Spleen (tissue), 13 donors: ENCODE measurements around the gene TOPBP1. TPM values are rescaled to one million over a fixed set of nuclear protein-coding genes. Genes with fewer than 3 reads are reported as not detected.
A peak's percentile ranks its signal among the peaks of the same experiment; 100 is the strongest.

ENCODE experiments used
- DNase-seq: peaks from one replicate; pipeline ENCODE4 v3.0.0-alpha.2; 2020
- H3K27ac ChIP-seq, 8 donors: fragments of 200-600 bp; sonication (generic) in 7 of 8; 1 replicate in 4 of 8; 2 replicates in 4 of 8; pipeline versions ENCODE4 v1.5.0 to v1.8.0; 2016 to 2021; ENCODE audit warnings: inconsistent platforms in 4 of 8, mild to moderate bottlenecking in 4 of 8, moderate library complexity in 1 of 8
- H3K27me3 ChIP-seq, 7 donors: fragments of 200-600 bp; sonication (generic) in 6 of 7; replicated peaks in 1 of 7; 1 replicate in 4 of 7; 2 replicates in 3 of 7; pipeline versions ENCODE4 v1.5.0 to v1.8.0; 2016 to 2021; ENCODE audit warnings: inconsistent platforms in 3 of 7, mild to moderate bottlenecking in 1 of 7
- H3K36me3 ChIP-seq, 6 donors: fragments of 200-600 bp; sonication (generic) in 5 of 6; 1 replicate in 4 of 6; 2 replicates in 2 of 6; pipeline versions ENCODE4 v1.5.0 to v1.8.0; 2016 to 2021; ENCODE audit warnings: inconsistent platforms in 2 of 6
- H3K4me1 ChIP-seq, 6 donors: fragments of 200-600 bp; sonication (generic) in 5 of 6; 1 replicate in 3 of 6; 2 replicates in 3 of 6; pipeline versions ENCODE4 v1.5.0 to v1.8.0; 2016 to 2021; ENCODE audit warnings: inconsistent platforms in 3 of 6
- H3K4me3 ChIP-seq, 8 donors: fragments of 200-600 bp; sonication (generic) in 7 of 8; 1 replicate in 4 of 8; 2 replicates in 4 of 8; pipeline versions ENCODE4 v1.5.0 to v1.8.0; 2016 to 2021; ENCODE audit warnings: inconsistent platforms in 4 of 8, mild to moderate bottlenecking in 4 of 8, moderate library complexity in 2 of 8
- H3K9me3 ChIP-seq, 8 donors: fragments of 200-600 bp; sonication (generic) in 7 of 8; 1 replicate in 4 of 8; 2 replicates in 4 of 8; pipeline versions ENCODE4 v1.5.0 to v1.8.0; 2016 to 2021; ENCODE audit warnings: inconsistent platforms in 4 of 8
- POLR2A ChIP-seq, 3 donors: fragments of 450-650 bp; IDR thresholded peaks; one replicate each; pipeline ENCODE4 v1.5.1; 2017; ENCODE audit warnings: antibody characterized with exemption in 3 of 3, mild to moderate bottlenecking in 1 of 3
- POLR2AphosphoS5 ChIP-seq, 3 donors: sonication (generic); formaldehyde crosslinking; IDR thresholded peaks; one replicate each; pipeline ENCODE4 v1.5.1; 2017; ENCODE audit warnings: antibody characterized with exemption in 3 of 3
- WGBS, 5 donors: extraction: QIAGEN DNeasy Blood & Tissue Kit in 3 of 5; methylation state at CpG; one replicate each; pipeline versions ENCODE4 v1.1.5 to v1.1.7; 2013 to 2018; 5-methylcytosine and 5-hydroxymethylcytosine counted together
- intact Hi-C: fragments of 100-400 bp; cut with DNase I; formaldehyde crosslinking; loops from one replicate; pipeline ENCODE4 v1.15.0; 2023; ENCODE audit warnings: low total_unique reads
- long read RNA-seq, 2 donors: transcript quantifications; one replicate each; lab custom pipeline, GENCODE V29; 2026
- polyA plus RNA-seq, 3 donors: library from polyadenylated mRNA; stranded (reverse); fragments of 200-250 nt; gene quantifications; one replicate each; pipeline ENCODE4 v1.2.1, GENCODE V29; 2013
- total RNA-seq, 7 donors: library from RNA; depleted of rRNA in 3 of 7; stranded (reverse); fragments of >200 nt in 3 of 7; fragmentation: NEBNext Ultra II Directional in 4 of 7; extraction: Animal tissue kit (Norgen Biotek cat#: 25700) in 4 of 7; gene quantifications; one replicate each; pipeline versions ENCODE4 v1.1.0 to v1.2.1, GENCODE V29; 2016 to 2021
- TF ChIP-seq, protein P1 (sequence below), 11 experiments: fragments of 200-600 bp in 7 of 11; fragments of 450-650 bp in 4 of 11; sonication (generic) in 4 of 11; IDR thresholded peaks in 8 of 11; conservative IDR thresholded peaks in 3 of 11; 1 replicate in 7 of 11; 2 replicates in 4 of 11; pipeline versions ENCODE4 v1.4.0 to v1.8.0; 2016 to 2021; ENCODE audit warnings: antibody characterized with exemption in 11 of 11, inconsistent platforms in 4 of 11, mild to moderate bottlenecking in 1 of 11
- donor health status: healthy with polysubstance abuse.
- donor health status: DM: no; HTN: no; CAD: no; lungs with moderate emphysema.
- donor health status: DM: no; HTN: no; CAD: no.
- donor health status: Bipolar disorder and iron deficiency.
- donor health status: healthy.
- donor health status: DM: no; HTN: no; CAD: no.
- donor health status: DM: yes; HTN: yes; CAD: no.

The TOPBP1 gene
- total RNA-seq (10 to 100 TPM; 28.1 to 61.9 (median 37.6) TPM), polyA plus RNA-seq (10 to 100 TPM; 11.0 to 12.4 (median 11.2) TPM)
- long read RNA-seq, donor 1, partial matches to known transcripts = 7 of 7 reads
- long read RNA-seq, donor 1, other reads (novel, unspliced or antisense) = 0 of 7 reads
- long read RNA-seq, donor 2, full-length matches to known transcripts = 1 of 1 reads
- long read RNA-seq, donor 2, partial matches to known transcripts = 0 of 1 reads
- long read RNA-seq, donor 2, other reads (novel, unspliced or antisense) = 0 of 1 reads

DNA sequence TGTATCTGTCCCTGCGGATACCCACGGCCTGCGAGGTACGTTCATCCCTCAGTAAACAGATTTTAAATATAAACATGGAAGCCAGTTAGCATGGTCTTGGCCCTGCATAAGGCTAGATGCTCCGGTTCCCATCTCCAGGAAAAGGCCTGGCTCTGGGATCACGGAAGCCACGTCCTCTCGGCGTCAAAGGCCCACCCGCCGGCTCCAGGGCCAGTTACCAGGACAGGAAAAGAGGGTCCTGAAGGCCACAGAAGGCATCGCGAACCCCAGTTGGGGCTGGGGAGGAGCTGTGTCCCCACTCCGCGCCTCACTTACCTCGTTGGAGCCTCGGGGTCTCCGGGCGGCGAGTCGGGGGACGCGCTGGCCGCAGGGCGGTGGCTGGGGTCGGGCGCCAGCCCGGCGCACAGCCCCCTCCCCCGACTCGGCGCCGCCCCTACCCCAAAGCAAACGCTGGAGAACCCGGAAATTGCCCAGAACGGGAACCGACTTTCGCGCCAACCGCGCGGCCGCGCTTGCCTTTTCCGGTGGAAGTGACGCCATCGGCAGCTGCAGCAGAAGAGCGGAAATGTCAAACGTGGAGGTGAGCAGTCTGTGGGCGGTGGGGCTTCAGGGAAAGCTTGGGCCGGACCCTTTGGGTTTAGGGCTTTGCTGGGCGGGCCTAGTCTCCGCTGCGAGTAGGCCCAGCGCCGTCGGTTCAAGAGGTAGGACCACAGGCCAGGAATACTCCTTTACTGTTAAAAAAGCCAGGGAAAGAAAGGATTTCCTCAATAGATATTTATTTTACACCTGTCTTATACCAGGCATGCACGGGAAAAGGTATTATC, at the start of gene TOPBP1:
TSS of gene TOPBP1 (minus strand) at position 488 of the 824 bp plus-strand sequence. CDS start 814 bp downstream, outside the sequence.
- peaks cover 19 to 55% (median 36%) of the 10 kb centered on the region in 6 donors for H3K4me1 ChIP-seq
- no peaks in the 10 kb centered on the region for H3K9me3 ChIP-seq
- intact Hi-C loops = loop anchor here (10.0 kb wide), 1 partner anchor 143 kb away; the partner anchor contains the start of gene SRPRB
- no peaks in the 10 kb centered on the region for H3K27me3 ChIP-seq
- 0 to 1% (median 0%) methylated on average over 19 to 58 of the region's 58 CpGs for WGBS, 5 donors
- H3K27ac ChIP-seq = peak within 1 kb of the TSS; percentile 63 to 93 (median 86)
- DNase-seq = peak; percentile 97
- TF ChIP-seq, protein P1, sequence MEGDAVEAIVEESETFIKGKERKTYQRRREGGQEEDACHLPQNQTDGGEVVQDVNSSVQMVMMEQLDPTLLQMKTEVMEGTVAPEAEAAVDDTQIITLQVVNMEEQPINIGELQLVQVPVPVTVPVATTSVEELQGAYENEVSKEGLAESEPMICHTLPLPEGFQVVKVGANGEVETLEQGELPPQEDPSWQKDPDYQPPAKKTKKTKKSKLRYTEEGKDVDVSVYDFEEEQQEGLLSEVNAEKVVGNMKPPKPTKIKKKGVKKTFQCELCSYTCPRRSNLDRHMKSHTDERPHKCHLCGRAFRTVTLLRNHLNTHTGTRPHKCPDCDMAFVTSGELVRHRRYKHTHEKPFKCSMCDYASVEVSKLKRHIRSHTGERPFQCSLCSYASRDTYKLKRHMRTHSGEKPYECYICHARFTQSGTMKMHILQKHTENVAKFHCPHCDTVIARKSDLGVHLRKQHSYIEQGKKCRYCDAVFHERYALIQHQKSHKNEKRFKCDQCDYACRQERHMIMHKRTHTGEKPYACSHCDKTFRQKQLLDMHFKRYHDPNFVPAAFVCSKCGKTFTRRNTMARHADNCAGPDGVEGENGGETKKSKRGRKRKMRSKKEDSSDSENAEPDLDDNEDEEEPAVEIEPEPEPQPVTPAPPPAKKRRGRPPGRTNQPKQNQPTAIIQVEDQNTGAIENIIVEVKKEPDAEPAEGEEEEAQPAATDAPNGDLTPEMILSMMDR (IDR thresholded peaks at IDR 0.05 in 8 of 11, conservative IDR thresholded peaks at IDR 0.05 in 3 of 11) = no peak
- TF ChIP-seq POLR2AphosphoS5 (IDR thresholded peaks at IDR 0.05) (peak; percentile 89 to 92 (median 90)), POLR2A (IDR thresholded peaks at IDR 0.05) (no peak)
- H3K36me3 ChIP-seq = peaks cover 0 to 30% (median 20%) of the 10 kb centered on the region in 6 donors
- H3K4me3 ChIP-seq = peak within 1 kb of the TSS; percentile 53 to 94 (median 92)

DNA sequence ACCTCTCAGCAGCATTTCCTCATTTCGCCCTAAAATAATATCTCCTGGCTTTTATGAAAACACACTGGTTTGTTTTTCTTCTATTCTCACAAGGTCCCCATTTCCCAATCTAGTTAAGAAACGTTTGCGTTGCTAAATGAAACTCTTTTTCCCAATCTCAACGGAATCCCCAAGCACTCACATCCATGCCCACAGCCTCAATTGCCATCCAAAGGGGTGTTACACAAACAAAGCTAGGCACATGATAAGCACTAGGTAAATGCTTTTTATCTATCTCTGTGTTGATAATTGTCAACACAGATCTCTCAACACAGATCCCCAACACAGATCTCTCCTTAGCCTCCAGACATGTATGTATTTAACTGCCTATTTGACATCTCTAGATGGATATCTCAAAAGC, 49.3 kb upstream of the TOPBP1 start:
- Histone ChIP-seq H3K27ac (no peak overlapping the region), H3K4me1 (no peaks in the 10 kb centered on the region), H3K4me3 (no peak overlapping the region), H3K9me3 (no peaks in the 10 kb centered on the region), H3K27me3 (peaks cover 0 to 4% (median 0%) of the 10 kb centered on the region in 7 donors), H3K36me3 (no peaks in the 10 kb centered on the region)
- TF ChIP-seq POLR2A (IDR thresholded peaks at IDR 0.05) (no peak), POLR2AphosphoS5 (IDR thresholded peaks at IDR 0.05) (no peak)
- TF ChIP-seq, protein P1 (IDR thresholded peaks at IDR 0.05 in 8 of 11, conservative IDR thresholded peaks at IDR 0.05 in 3 of 11) = no peak
- intact Hi-C loops = no loop called here
- no peak for DNase-seq
- 45 to 84% (median 63%) methylated on average over 4 of the region's 4 CpGs for WGBS, 5 donors

DNA sequence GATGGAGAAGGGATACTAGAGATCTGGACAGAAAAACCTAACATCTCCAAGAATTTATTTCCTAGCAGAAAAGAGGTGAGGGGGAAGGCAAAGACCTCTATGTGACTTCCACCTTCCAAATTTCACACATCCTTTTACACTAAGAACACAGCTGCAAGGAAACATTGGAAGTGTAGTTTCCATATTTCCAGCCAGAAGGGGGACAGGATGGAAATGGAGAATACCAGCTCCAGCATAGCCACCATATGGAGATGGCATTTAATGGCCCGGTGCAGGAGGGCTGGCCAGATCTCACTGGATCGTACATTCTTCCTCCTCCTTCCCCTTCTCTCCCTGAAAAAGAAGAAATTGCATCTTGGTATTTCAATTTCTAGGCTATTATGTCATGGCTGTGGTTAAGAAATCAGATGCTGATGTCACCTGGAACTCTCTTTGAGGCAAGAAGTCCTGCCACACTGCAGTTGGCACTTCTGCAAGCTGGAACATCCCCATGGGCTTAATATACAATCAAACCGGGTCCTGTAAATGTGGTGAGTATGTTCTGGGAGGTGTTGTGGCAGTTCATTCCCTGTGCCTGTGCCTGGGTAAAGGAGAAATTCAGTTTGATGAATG, 47.5 kb upstream of the TOPBP1 start:
- Histone ChIP-seq H3K4me1 (no peaks in the 10 kb centered on the region), H3K27ac (no peak overlapping the region), H3K9me3 (no peaks in the 10 kb centered on the region), H3K36me3 (no peaks in the 10 kb centered on the region), H3K4me3 (no peak overlapping the region), H3K27me3 (peaks cover 0 to 4% (median 0%) of the 10 kb centered on the region in 7 donors)
- WGBS, 5 donors = 61 to 91% (median 75%) methylated on average over 3 of the region's 3 CpGs
- no peak for TF ChIP-seq POLR2A (IDR thresholded peaks at IDR 0.05)
- TF ChIP-seq POLR2AphosphoS5 (IDR thresholded peaks at IDR 0.05) = no peak
- TF ChIP-seq, protein P1 (IDR thresholded peaks at IDR 0.05 in 8 of 11, conservative IDR thresholded peaks at IDR 0.05 in 3 of 11) = no peak
- intact Hi-C loops = no loop called here
- DNase-seq = no peak
